Activated CD8-positive, alpha-beta memory T cell treated with anti-CD3 and anti-CD28 coated beads, Interleukin-2, amount 50 U/mL, for 1 hour (primary cell): ENCODE results near the gene ZP1.
A peak's percentile ranks its signal among the peaks of the same experiment; 100 is the strongest.
"Not testable (repeated sequence)": the region's sequence is repeated elsewhere in the genome, so short reads cannot be mapped to it uniquely, and the experiment has no call there.

Experiments used
- DNase-seq: peaks from one replicate; pipeline ENCODE4 v3.0.0-alpha.2; 2020; ENCODE audit errors: extremely low read depth

The ZP1 gene

GRCh38 chr11:60908803-60909202 is 41.5 kb downstream of the ZP1 start:
- no peak for DNase-seq

- DNase-seq = not testable (repeated sequence)
Observed at GRCh38 chr11:60909680-60910280, 42.4 kb downstream of the ZP1 start.

DNA sequence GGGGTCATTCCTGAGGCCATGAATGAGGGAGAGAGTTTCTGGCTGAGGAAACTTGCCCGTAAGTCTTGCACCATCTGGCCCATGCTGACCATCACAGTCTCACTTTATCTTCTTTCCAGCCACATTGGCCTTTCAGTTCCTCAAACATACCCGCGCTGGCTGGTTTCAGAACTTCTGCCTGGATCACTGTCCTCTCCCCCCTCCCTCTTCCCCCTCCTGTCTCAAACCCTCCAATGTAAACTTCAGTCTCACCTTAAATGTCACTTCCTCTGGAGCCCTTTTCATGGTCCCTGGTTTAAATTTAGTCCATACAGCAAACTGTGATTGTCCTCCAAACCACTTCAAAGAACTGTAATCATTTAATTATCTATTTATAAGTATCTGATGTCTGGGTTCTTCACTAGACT is 42.9 kb downstream of the ZP1 start:
- DNase-seq = no peak

GRCh38 chr11:60910711-60911380 is 43.5 kb downstream of the ZP1 start:
- DNase-seq = no peak

DNA sequence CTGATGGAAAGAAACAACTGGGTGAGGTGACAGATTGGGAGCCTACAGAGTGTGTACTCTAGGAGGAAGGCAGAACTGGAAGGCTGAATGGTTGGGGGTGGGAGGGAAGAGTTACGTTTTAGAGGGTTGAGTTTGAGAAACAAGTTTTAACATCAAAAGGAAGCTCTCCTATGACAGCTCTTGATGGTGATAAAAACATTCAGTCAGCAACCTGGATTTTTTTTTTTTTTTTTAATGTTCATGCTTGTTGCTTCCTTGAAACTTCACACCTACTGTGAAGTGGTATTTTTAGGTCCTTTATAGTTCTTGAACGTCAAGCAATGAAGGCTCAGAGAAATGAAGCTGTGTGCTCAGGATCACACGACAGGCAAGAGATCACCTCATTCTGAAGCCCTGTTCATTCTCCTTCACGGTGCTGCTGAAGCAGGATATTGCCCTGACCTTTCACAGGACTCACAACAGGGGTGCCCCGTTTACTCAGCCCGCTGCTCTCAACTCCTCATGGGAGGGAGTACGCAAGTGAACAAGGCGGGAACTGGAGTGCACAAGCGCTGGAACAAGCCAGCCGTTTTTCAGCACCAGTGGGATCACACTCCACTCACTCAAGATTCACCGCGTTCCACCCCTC is 45.0 kb downstream of the ZP1 start:
- no peak for DNase-seq

GRCh38 chr11:60912851-60913528 is 45.6 kb downstream of the ZP1 start:
- no peak for DNase-seq

DNA sequence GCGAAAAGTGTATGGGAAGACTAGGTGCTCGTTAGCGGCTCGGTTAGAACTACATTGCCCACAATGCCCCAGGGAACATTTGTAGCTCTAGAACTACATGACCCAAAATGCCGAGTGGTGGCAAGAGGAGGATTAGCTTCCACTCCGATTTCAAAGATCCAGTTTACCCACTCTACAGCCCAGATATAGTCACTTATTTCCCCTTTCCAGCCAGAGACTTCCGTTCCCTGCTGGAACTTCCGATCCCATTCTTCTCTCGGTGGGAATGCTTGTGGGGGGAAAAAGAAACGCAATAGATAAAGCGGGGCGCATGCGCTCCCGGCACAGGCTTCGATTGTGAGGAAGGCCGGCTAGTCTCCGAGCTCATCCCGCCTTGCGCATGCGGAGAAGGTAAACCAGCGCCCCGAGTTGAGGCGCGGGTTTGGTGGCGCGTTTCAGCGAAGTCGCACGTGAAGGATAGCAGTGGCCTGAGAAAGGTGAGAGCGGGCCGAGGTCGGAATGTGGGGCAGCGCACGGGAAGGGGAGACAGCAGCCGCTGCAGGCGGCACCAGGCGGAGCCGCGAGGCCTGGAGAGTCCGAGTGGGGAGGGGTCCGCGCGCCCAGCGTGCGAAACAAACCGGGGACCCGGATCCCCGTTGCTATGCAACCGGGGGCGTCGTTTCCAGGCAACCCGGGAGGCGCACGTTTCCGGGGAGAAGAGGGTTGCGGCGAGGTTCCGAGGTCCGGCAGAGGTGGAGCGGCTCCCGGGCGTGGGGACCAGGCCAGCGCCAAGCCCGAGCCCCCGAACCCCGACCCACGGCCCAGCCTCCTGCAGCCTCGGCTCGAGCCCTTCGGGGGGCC is 46.7 kb downstream of the ZP1 start, which contains the start of gene TMEM109:
TMEM109 (plus strand) TSS at position 366 of the 840 bp plus-strand sequence. CDS start 5,536 bp downstream, outside the sequence.
- DNase-seq = peak; percentile 70

DNA sequence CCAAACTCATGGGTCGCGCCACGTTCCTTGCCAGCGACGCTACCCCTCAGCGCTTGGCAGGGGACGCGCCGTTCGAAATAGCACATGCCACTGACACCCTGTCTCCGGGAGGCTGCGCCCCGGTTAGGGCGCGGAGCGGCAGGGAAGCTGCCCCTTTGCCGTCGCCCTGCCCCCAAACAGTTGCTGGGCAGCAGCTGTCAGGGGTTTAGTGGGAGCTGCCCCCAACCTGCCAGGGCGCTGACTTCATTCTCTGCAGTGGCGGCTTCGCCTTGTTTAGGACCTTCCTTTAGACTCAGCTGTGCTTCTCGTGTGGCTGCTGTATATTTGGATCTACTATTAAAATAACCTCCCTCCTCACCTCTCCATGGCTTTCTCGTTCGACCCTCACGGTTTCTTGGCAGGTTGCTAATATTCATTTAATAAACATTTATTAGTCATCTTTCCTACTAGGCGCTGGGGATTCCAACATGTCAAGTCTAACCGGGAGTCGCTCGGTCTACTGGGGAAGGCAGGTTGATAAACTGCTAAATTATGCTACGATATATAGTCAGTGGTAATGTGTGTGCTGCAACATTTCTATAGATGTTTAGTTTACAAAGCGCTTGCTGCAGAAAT is 47.4 kb downstream of the ZP1 start:
- no peak for DNase-seq

DNA sequence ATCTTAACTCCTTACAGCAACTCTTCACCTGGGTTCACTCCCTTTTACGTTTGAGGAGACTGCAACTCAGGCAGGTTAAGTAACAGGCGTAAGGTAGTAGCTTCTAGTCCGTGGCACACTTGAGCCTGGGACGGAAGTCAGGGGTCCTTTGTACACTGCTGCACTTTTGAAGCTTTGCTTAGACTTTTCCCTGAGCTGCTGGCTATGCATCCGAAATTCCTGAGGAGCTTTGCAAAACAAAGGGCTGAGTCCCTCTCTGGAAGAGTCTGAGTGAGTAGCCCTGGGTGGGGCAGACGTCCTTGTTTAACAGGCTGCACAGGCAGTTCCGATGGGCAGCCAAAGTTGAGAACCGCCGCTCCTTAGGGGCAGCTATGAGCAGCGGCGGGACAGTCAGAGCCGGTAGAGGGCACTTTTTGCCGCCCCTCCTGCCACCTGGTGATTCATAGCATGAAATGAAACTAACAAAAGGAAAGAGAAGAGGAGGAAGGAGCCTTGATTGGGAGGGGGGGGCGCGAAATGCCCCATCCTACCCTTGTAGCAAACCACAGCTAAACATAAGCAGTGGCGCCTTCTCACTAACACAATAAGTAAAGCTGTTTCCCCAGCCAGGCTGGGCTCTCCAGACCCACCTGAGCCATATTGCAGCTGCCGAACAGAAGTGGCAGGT is 48.0 kb downstream of the ZP1 start:
- DNase-seq = peak; percentile 41

- no peak for DNase-seq
Observed at GRCh38 chr11:60916669-60917206, 49.4 kb downstream of the ZP1 start.

- DNase-seq = no peak
Observed at GRCh38 chr11:60917267-60917666, 49.9 kb downstream of the ZP1 start.

DNA sequence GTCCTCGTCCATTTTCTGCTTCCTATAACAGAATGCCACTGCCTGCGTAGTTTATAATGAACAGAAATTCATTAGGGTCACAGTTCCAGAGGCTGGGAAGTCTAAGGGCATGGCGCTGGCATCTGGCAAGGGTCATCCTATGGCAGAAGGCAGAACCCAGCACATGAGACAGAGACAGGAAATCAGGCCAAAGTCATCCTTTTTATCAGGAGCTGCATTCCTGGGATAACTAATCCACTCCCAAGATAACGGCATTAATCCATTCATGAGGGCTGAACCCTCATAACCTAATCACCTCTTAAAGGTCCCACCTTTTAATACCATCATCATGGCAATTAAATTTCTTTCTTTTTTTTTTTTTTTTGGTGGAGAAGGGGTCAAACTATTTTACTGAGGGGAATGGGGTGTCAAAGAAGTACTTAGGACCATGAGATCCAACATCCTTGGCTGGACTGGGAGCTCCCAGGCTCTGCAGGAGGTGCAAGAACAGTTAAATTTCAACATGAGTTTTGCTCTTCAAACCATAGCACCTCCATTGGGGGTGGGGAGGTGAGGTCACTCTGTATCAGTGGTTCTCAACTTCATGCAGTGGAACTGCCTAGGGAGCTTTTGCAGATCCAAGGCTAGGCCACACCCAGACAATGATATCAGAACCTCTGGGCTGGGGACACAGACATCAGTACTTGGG is 51.1 kb downstream of the ZP1 start:
- DNase-seq = no peak

- no peak for DNase-seq
Observed at GRCh38 chr11:60918939-60919265, 51.6 kb downstream of the ZP1 start.

DNA sequence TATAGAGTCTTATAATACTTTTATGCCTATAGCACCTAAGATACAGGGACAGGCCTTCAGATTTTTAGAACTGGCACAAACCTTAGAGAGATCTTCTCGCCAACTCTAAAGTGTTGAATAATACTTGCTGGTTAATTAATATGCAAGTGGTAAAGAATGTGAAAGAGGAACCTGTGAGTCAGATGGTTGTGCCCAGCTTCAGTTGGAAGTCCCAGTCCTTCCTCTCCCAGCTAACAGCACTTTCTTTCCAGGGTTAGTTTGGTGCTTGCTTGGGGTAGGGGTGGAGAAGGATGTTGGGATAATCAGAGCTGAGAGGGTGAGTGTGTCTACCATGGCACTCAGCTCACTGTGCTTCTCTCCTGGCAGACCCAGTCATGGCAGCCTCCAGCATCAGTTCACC is 52.0 kb downstream of the ZP1 start:
- no peak for DNase-seq

- DNase-seq = no peak
Observed at GRCh38 chr11:60919956-60920355, 52.6 kb downstream of the ZP1 start.

DNA sequence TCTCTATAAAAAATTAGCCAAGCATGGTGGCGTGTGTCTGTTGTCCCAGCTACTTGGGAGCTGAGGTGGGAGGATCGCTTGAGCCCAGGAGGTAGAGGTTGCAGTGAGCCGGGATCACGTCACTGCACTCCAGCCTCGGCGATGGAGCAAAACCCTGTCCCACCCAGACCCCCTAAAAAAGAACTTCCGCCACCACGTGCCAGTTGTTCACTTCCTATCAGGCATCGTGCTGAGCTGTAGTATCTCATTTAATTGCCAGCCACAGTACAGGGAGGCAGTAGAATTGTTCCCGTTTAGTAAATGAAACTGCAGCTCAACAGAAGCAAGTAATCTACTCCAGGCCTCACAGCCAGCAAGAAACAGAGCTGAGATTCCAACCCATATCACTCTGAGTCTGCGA is 53.9 kb downstream of the ZP1 start:
- no peak for DNase-seq

- DNase-seq = no peak
Observed at GRCh38 chr11:60921777-60922335, 54.5 kb downstream of the ZP1 start.

- no peak for DNase-seq
Observed at GRCh38 chr11:60922906-60923305, 55.6 kb downstream of the ZP1 start.

DNA sequence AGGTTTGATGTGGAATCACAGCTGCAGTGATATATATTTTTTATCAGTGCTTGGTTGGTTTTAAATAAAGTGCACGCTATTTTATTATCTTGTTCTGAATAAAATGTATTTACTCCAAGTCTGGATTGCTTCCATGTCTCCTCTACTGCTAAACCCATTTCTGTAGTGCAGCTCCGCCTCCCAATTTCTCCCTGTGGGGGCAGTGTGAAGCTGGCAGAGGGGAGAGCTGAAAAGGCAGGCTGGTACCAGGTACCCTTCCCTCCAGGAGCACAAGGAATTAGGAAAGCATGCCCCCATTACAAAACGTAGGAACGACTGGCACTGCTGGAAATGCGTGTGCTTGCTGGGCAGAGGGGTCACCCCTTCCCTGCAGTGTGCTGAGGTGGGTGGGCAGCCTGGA is 56.0 kb downstream of the ZP1 start:
- DNase-seq = no peak

DNA sequence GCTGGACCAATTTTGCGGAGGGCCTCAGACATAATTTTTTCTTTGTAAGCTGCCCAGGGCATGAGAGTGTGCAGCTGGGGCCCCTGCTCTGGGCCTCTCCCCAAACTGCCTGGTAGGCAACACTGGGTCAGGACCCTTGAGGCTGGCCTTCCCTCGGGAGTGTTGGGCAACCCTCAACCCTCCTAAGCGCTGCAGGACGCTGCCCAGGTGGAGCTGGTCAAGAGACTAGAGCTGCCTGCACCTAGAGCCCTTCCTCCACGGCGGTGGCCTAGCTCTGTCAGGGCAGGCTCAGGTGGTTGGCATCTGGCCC is 56.4 kb downstream of the ZP1 start:
- DNase-seq = no peak
